ENCODE results near the gene NDOR1.

Gene NDOR1

GRCh38 chr9:137182836-137183235 is 22.7 kb upstream of the NDOR1 start:
- DNase-seq (ENCODE audit: low spot score) (no peak), FAIRE-seq (no peak)

- FAIRE-seq (no peak), DNase-seq (ENCODE audit: low spot score) (no peak)
These were observed 21.4 kb upstream of the NDOR1 start for GRCh38 chr9:137183980-137184595.

- no peak for FAIRE-seq
- no peak for DNase-seq (ENCODE audit: low spot score)
These were observed 20.4 kb upstream of the NDOR1 start for GRCh38 chr9:137184881-137185660.

GRCh38 chr9:137185921-137186320 is 19.6 kb upstream of the NDOR1 start:
- FAIRE-seq (no peak), DNase-seq (ENCODE audit: low spot score) (no peak)

GRCh38 chr9:137186385-137186784 is 19.1 kb upstream of the NDOR1 start:
- no peak for DNase-seq (ENCODE audit: low spot score)
- FAIRE-seq, result no peak

GRCh38 chr9:137187386-137187785 is 18.1 kb upstream of the NDOR1 start:
- FAIRE-seq, result no peak

GRCh38 chr9:137188086-137188489 is 17.4 kb upstream of the NDOR1 start:
- no peak for FAIRE-seq
- no peak for DNase-seq (ENCODE audit: low spot score)

More at GRCh38 chr9:137187386-137187785, 18.1 kb upstream of the NDOR1 start:
- DNase-seq (ENCODE audit: low spot score), result no peak

GRCh38 chr9:137188490-137189296 is 16.8 kb upstream of the NDOR1 start, which contains the start of the genes ANAPC2 and SSNA1:
ANAPC2 (minus strand) TSS chr9:137188560; CDS start chr9:137188532, 28 bp downstream.
SSNA1 (plus strand) TSS chr9:137188676; CDS start chr9:137188727, 51 bp downstream.
- peak; percentile 94 for DNase-seq (ENCODE audit: low spot score)
- peak; percentile 99 for FAIRE-seq

GRCh38 chr9:137189297-137190295 is 15.9 kb upstream of the NDOR1 start:
- DNase-seq (ENCODE audit: low spot score) (no peak), FAIRE-seq (no peak)

GRCh38 chr9:137190315-137190856 is 15.1 kb upstream of the NDOR1 start:
- DNase-seq (ENCODE audit: low spot score) (no peak), FAIRE-seq (no peak)

GRCh38 chr9:137191245-137191644 is 14.3 kb upstream of the NDOR1 start:
- DNase-seq (ENCODE audit: low spot score), result no peak
- no peak for FAIRE-seq

- DNase-seq (ENCODE audit: low spot score) (no peak), FAIRE-seq (no peak)
These were observed 13.6 kb upstream of the NDOR1 start for GRCh38 chr9:137191691-137192447.

- no peak for FAIRE-seq
- DNase-seq (ENCODE audit: low spot score), result no peak
These were observed 13.1 kb upstream of the NDOR1 start for GRCh38 chr9:137192448-137192780.

GRCh38 chr9:137192859-137193258 is 12.6 kb upstream of the NDOR1 start:
- no peak for FAIRE-seq
- DNase-seq (ENCODE audit: low spot score), result no peak

- DNase-seq (ENCODE audit: low spot score), result no peak
- FAIRE-seq, result no peak
These were observed 11.7 kb upstream of the NDOR1 start for GRCh38 chr9:137193771-137194170.

- FAIRE-seq (no peak), DNase-seq (ENCODE audit: low spot score) (no peak)
These were observed 11.1 kb upstream of the NDOR1 start for GRCh38 chr9:137194388-137194787.

GRCh38 chr9:137194909-137195308 is 10.6 kb upstream of the NDOR1 start:
- DNase-seq (ENCODE audit: low spot score) (no peak), FAIRE-seq (no peak)

GRCh38 chr9:137195525-137196220 is 9.8 kb upstream of the NDOR1 start:
- FAIRE-seq (no peak), DNase-seq (ENCODE audit: low spot score) (no peak)
